ENCODE data around the gene UQCR10.

The UQCR10 gene

GRCh38 chr22:29767171-29768051, at the start of gene UQCR10:
TSS of gene UQCR10 (plus strand) at chr22:29767369. CDS start at chr22:29767399, 30 bp downstream.
- peak; percentile 82 for DNase-seq (ENCODE audit: low read depth)

- DNase-seq (ENCODE audit: low read depth) = no peak
These were observed 49.4 kb upstream of the UQCR10 start for GRCh38 chr22:29717789-29718188.

GRCh38 chr22:29718949-29719898, 47.9 kb upstream of the UQCR10 start:
- no peak for DNase-seq (ENCODE audit: low read depth)

GRCh38 chr22:29719899-29720645, 47.1 kb upstream of the UQCR10 start, which contains the start of gene CABP7:
TSS of gene CABP7 (plus strand) at chr22:29720003. CDS start at chr22:29720425, 422 bp downstream.
- no peak for DNase-seq (ENCODE audit: low read depth)

GRCh38 chr22:29720811-29721323, 46.3 kb upstream of the UQCR10 start:
- DNase-seq (ENCODE audit: low read depth) = no peak

GRCh38 chr22:29722151-29722550, 45.0 kb upstream of the UQCR10 start:
- no peak for DNase-seq (ENCODE audit: low read depth)

GRCh38 chr22:29722587-29722986, 44.6 kb upstream of the UQCR10 start:
- no peak for DNase-seq (ENCODE audit: low read depth)

GRCh38 chr22:29723766-29724165, 43.4 kb upstream of the UQCR10 start:
- no peak for DNase-seq (ENCODE audit: low read depth)

GRCh38 chr22:29724843-29725242, 42.3 kb upstream of the UQCR10 start:
- no peak for DNase-seq (ENCODE audit: low read depth)

- DNase-seq (ENCODE audit: low read depth) = no peak
These were observed 41.1 kb upstream of the UQCR10 start for GRCh38 chr22:29726106-29726505.

GRCh38 chr22:29726512-29727130, 40.5 kb upstream of the UQCR10 start:
- DNase-seq (ENCODE audit: low read depth) = no peak

GRCh38 chr22:29727131-29727523, 40.0 kb upstream of the UQCR10 start:
- peak; percentile 21 for DNase-seq (ENCODE audit: low read depth)

- DNase-seq (ENCODE audit: low read depth) = no peak
These were observed 38.0 kb upstream of the UQCR10 start for GRCh38 chr22:29729161-29729560.

- DNase-seq (ENCODE audit: low read depth) = no peak
These were observed 35.9 kb upstream of the UQCR10 start for GRCh38 chr22:29731058-29731850.

- no peak for DNase-seq (ENCODE audit: low read depth)
These were observed 34.3 kb upstream of the UQCR10 start for GRCh38 chr22:29732883-29733282.

GRCh38 chr22:29733362-29734201, 33.6 kb upstream of the UQCR10 start:
- DNase-seq (ENCODE audit: low read depth) = no peak

- no peak for DNase-seq (ENCODE audit: low read depth)
These were observed 32.8 kb upstream of the UQCR10 start for GRCh38 chr22:29734406-29734805.

GRCh38 chr22:29734838-29735237, 32.3 kb upstream of the UQCR10 start:
- no peak for DNase-seq (ENCODE audit: low read depth)

GRCh38 chr22:29735416-29735815, 31.8 kb upstream of the UQCR10 start:
- DNase-seq (ENCODE audit: low read depth) = no peak

Measured in fibroblast of the conjunctiva (primary cell).